ENCODE data around the gene TRIO.

The TRIO gene

DNA sequence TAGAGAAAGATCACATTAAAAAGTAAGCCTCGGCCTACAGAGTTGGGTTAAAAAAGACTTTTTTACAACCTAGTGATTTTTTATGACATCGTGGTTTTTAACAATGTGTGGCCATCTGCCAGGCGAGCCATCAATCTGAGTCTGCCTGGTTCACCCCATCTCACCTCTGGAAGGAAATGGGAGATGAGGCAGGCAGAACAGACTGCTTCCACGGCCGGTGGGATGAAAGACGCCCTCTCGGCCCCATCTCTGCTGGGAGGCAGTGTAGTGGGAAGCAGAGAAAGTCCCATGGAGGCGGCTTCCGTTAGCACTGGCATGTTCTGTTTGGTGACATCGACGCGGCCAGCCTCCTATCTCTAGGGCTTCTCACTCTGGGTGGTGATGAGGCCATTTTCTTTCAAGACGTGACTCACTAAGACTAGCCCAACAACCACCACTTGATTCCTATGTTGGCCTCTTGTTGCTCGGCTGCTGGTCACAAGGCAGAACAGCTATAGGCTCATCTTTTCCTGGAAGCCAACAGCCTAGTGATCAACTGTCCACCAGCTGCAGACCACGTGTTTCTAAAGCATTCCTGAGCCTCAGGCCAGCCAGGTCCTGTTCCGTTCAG lies 306.0 kb downstream of the TRIO start:
- H3K27ac ChIP-seq: peak overlapping the region; percentile 96
- no peak overlapping the region for H3K4me3 ChIP-seq (ENCODE audit: low read depth, low read length)
- in situ Hi-C loops (cut with HindIII; ENCODE audit: low pct_ligation_motif_present, low sequenced_read_pairs): no loop called here
- TF ChIP-seq, protein P1, sequence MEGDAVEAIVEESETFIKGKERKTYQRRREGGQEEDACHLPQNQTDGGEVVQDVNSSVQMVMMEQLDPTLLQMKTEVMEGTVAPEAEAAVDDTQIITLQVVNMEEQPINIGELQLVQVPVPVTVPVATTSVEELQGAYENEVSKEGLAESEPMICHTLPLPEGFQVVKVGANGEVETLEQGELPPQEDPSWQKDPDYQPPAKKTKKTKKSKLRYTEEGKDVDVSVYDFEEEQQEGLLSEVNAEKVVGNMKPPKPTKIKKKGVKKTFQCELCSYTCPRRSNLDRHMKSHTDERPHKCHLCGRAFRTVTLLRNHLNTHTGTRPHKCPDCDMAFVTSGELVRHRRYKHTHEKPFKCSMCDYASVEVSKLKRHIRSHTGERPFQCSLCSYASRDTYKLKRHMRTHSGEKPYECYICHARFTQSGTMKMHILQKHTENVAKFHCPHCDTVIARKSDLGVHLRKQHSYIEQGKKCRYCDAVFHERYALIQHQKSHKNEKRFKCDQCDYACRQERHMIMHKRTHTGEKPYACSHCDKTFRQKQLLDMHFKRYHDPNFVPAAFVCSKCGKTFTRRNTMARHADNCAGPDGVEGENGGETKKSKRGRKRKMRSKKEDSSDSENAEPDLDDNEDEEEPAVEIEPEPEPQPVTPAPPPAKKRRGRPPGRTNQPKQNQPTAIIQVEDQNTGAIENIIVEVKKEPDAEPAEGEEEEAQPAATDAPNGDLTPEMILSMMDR (IDR thresholded peaks at IDR 0.05; ENCODE audit: low read depth, low read length, missing control alignments): no peak
- H3K27me3 ChIP-seq (replicated peaks): no peaks in the 10 kb centered on the region
- H3K36me3 ChIP-seq (replicated peaks): peaks cover 12% of the 10 kb centered on the region
- peak; percentile 98 for DNase-seq

- peak overlapping the region; percentile 96 for H3K27ac ChIP-seq
- H3K4me3 ChIP-seq (ENCODE audit: low read depth, low read length): no peak overlapping the region
- peak; percentile 97 for DNase-seq
- H3K36me3 ChIP-seq (replicated peaks): peaks cover 21% of the 10 kb centered on the region
- in situ Hi-C loops (cut with HindIII; ENCODE audit: low pct_ligation_motif_present, low sequenced_read_pairs): no loop called here
- TF ChIP-seq, protein P1 (IDR thresholded peaks at IDR 0.05; ENCODE audit: low read depth, low read length, missing control alignments): no peak
- no peaks in the 10 kb centered on the region for H3K27me3 ChIP-seq (replicated peaks)
Measured at GRCh38 chr5:14450018-14450524, 306.9 kb downstream of the TRIO start.

DNA sequence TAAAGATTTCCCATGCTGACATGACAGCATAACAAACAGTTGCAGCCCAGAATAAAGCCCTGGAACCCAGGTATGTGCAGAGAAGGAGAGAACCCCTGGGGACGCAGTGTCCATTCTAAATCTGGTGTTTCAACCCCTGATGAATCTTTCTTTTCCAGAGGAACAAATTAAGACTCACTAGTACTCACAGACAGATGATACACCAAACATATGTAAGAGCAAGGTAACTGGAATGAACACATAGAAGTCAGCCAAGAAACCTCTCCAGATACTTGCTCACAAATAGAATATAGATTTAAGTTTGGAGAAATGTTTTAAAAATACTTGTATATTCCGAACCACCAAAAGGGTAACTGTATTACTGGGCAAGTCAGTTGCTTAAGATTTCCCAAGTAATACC lies 307.6 kb downstream of the TRIO start:
- TF ChIP-seq, protein P1 (IDR thresholded peaks at IDR 0.05; ENCODE audit: low read depth, low read length, missing control alignments): no peak
- DNase-seq: no peak
- Histone ChIP-seq H3K27ac (peak overlapping the region; percentile 96), H3K36me3 (replicated peaks) (peaks cover 27% of the 10 kb centered on the region), H3K4me3 (ENCODE audit: low read depth, low read length) (no peak overlapping the region), H3K27me3 (replicated peaks) (no peaks in the 10 kb centered on the region)
- in situ Hi-C loops (cut with HindIII; ENCODE audit: low pct_ligation_motif_present, low sequenced_read_pairs): no loop called here

DNA sequence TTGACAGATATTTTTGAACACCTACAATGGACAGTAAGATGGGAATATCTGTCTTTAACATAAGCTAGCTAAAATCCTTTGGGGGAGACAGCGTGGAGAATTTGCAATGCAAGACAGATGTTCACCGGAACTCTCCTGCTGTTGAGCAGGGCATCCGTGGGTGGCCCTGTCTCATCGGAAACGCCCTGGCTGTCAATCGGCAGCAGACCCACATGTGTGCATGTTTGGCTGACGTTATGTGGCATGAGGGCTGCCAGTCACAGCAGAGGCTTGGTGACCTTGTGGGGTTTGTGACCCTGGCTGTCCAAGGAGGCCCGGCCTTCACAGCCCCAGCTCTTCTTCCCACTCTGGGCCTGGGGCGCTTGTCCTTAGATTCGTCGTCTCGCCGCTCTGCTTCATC lies 308.7 kb downstream of the TRIO start:
- peaks cover 32% of the 10 kb centered on the region for H3K36me3 ChIP-seq (replicated peaks)
- in situ Hi-C loops (cut with HindIII; ENCODE audit: low pct_ligation_motif_present, low sequenced_read_pairs): no loop called here

DNA sequence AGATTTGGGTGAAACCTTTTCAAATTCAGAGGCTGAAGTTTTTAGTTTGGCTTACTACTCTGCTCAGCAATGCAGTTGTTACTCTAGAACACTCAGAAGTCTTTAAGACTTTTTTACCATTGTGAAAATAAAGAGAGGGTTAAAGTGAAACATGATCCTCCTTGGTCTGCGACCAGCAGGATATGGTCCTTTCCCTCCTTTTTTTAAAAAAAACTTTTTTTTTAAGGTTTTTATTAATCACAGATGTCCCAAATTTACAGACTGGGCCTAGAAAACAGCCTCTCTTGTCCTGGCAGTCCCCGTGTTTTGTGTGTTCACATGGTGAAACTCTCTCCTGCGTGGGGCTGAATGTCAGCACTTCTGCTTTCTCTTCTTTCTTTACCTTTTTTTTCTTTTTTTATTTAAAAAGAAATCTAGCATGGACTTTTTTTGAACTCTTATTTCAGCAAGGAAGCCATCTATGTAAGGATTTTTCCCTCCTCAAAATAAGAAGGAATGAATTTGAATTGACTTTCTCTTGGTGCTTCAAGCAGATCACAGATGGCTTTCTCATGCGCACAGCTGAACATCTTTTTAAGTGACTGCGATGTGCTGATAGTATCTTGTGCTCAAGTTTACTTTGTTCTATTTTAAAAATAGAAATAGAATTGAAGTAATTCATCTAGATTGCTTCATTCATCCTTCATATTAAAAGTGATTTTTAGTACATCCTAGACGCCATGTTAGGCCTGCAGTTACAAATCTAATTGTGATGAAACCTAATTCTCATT lies 309.7 kb downstream of the TRIO start:
- Histone ChIP-seq H3K36me3 (replicated peaks) (peaks cover 34% of the 10 kb centered on the region), H3K4me3 (ENCODE audit: low read depth, low read length) (no peak overlapping the region), H3K27ac (peak overlapping the region; percentile 29), H3K27me3 (replicated peaks) (no peaks in the 10 kb centered on the region)
- DNase-seq: no peak
- TF ChIP-seq, protein P1 (IDR thresholded peaks at IDR 0.05; ENCODE audit: low read depth, low read length, missing control alignments): no peak
- in situ Hi-C loops (cut with HindIII; ENCODE audit: low pct_ligation_motif_present, low sequenced_read_pairs): no loop called here

More for the DNA sequence above, 308.7 kb downstream of the TRIO start:
- no peak for DNase-seq
- Histone ChIP-seq H3K27ac (peak overlapping the region; percentile 29), H3K27me3 (replicated peaks) (no peaks in the 10 kb centered on the region), H3K4me3 (ENCODE audit: low read depth, low read length) (no peak overlapping the region)
- TF ChIP-seq, protein P1 (IDR thresholded peaks at IDR 0.05; ENCODE audit: low read depth, low read length, missing control alignments): no peak
